Measurements from ENCODE around the gene LARP6. TPM values are rescaled to one million over a fixed set of nuclear protein-coding genes. Genes with fewer than 3 reads are reported as not detected.

The LARP6 gene
- total RNA-seq, 1 donor from 2014 or later = 20.5 TPM

DNA sequence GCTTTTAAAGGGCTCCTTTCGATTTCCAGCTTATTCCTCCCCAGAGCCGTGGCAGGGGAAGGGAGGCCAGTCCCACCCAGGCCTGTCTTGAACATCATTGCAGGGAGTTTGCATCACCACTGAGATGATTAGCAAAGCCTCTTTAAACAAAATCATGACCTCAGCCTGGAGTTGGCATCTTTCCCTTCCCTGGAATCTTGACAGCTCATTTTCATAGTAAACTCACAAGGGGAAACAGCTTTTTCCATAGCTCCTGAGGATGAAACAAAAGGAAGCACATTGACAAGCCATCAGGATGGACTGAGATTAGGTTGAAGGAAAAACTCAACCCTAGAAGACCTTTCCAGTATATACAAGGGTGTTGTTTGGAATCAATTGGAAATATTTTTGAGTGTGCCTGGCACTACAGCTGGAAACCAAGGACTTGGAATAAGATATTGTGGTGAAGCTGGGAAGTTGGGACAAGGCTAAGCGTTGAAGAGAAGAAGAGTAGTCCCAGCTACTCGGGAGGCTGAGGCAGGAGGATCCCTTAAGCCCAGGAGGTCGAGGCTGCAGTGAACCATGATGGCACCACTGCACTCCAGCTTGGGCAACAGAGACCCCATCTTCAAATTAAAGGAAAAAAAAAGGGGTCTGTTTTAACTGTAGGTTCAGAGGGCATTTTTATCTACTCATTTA lies 3.1 kb upstream of the LARP6 start:
- no peaks in the 10 kb centered on the region for H3K27me3 Mint-ChIP-seq (ENCODE audit: low read depth)
- H3K27ac Mint-ChIP-seq (ENCODE audit: unreplicated experiment) = no peak overlapping the region
- DNase-seq (ENCODE audit: low read depth, low spot score) = no peak
- H3K9me3 Mint-ChIP-seq = no peaks in the 10 kb centered on the region
- no peak for TF ChIP-seq CTCF (conservative IDR thresholded peaks at IDR 0.05)
- no peaks in the 10 kb centered on the region for H3K36me3 Mint-ChIP-seq (ENCODE audit: low read depth)
- peak overlapping the region; percentile 58 for H3K4me3 Mint-ChIP-seq
- H3K4me1 Mint-ChIP-seq = peaks cover 16% of the 10 kb centered on the region

DNA sequence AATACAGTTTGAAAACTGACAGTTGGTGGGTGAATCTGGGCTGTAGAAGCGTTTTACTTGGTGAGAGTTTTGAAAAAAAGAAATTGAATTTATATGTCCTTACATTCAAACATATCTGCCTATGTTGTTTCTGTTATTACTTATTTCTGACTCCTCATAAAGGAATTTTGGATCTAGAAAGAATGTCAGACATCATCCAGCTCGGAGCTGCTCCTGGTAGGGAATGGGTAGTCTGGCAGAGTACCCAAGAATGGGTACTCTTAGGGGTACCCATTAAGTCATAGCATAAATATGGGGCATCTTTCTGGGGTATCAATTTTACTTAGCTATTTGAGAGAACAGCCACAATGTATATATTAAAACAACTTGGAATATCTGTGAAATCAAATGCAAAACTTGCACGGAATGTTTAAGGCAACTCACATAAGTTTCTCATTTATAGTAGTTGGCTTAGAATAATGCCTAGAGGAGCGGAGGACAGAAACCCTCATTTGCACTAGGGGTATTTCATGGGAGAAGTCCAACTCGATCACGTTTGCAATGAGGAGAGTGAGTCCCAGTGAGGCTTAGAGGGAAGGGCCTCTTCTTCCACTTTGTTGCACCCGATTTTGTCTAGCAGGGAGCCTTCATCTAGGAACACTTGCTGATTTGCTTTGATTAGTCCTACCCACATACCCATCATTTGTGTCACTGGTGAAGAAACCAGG lies 2.4 kb upstream of the LARP6 start:
- Mint-ChIP-seq H3K4me3 (peak overlapping the region; percentile 58), H3K4me1 (peaks cover 16% of the 10 kb centered on the region)

DNA sequence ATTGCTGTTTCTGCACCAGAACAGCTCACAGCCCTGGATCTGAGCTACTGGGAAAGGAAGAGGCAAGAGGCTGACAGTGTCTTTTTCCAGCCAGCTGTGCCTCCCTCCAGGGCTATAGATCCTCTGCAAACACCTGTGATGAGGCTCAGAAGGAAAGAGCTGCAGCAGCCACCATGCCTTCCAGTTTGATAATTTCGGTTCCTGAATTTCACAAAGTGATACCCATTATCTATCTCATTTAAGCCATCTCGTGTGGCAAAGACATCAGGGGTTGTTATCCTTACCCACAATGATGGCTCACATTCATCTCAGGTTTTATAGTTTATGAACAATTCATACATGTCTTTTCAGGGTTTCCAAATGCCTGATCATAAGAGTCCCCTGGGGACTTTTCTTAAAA lies 1.8 kb upstream of the LARP6 start:
- no peak for DNase-seq (ENCODE audit: low read depth, low spot score)
- Mint-ChIP-seq H3K4me1 (peaks cover 16% of the 10 kb centered on the region), H3K27ac (ENCODE audit: unreplicated experiment) (no peak overlapping the region), H3K9me3 (no peaks in the 10 kb centered on the region), H3K36me3 (ENCODE audit: low read depth) (peaks cover 3% of the 10 kb centered on the region), H3K27me3 (ENCODE audit: low read depth) (no peaks in the 10 kb centered on the region), H3K4me3 (peak overlapping the region; percentile 58)
- TF ChIP-seq CTCF (conservative IDR thresholded peaks at IDR 0.05) = no peak

More for the DNA sequence above, 2.4 kb upstream of the LARP6 start:
- Mint-ChIP-seq H3K36me3 (ENCODE audit: low read depth) (peaks cover 3% of the 10 kb centered on the region), H3K9me3 (no peaks in the 10 kb centered on the region), H3K27ac (ENCODE audit: unreplicated experiment) (no peak overlapping the region), H3K27me3 (ENCODE audit: low read depth) (no peaks in the 10 kb centered on the region)
- no peak for TF ChIP-seq CTCF (conservative IDR thresholded peaks at IDR 0.05)
- DNase-seq (ENCODE audit: low read depth, low spot score) = no peak

DNA sequence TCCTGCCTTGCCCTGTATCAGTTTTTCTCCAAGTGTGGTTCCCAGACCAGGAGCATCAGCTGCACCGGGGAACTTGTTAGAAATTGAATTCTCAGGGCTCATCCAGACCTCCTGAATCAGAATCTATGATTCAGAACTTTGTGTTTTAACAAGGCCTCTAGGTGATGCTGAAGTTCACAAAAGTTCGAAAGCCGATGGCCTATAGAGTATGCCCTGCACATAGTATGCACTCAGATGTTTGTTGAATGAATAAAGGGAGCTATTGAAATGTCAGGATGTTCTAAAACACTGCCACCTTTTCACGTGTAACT lies 664 bp upstream of the LARP6 start:
- Mint-ChIP-seq H3K27ac (ENCODE audit: unreplicated experiment) (peak overlapping the region; percentile 93), H3K9me3 (no peaks in the 10 kb centered on the region), H3K4me1 (peaks cover 16% of the 10 kb centered on the region), H3K27me3 (ENCODE audit: low read depth) (no peaks in the 10 kb centered on the region), H3K36me3 (ENCODE audit: low read depth) (peaks cover 3% of the 10 kb centered on the region), H3K4me3 (peak overlapping the region; percentile 92)
- TF ChIP-seq CTCF (conservative IDR thresholded peaks at IDR 0.05) = no peak
- DNase-seq (ENCODE audit: low read depth, low spot score) = no peak

DNA sequence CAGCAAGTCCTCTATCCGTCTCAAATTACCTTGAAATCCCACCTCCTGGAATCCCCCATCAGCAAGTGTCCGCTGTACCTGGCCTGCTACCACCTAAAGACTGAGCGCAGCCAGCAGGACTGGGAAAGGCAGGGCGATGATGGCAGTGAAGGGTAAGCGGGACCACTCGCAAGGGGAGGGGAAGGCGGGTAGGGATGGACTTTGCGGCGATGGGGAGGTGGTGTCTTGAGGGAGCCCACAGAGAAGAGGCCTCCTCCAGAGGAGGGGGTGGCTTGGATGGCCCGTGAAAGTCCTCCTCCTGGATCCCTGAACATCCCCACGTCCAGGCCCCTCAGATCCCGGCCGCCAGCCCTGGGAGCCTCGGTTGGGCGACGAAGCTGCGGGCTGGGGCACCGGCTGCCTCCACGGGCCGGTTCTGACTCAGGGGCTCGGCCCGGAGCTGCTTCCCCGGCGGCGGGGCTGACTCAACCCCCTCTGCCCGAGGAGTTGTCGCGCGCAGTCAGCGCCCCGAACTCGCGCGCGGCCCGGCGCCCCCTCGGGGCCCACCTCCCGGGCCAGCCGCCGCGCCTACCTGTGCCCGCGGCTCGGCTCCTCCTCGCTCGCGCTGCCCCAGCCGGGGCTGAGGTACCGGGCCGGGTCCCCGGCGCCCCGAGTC lies 512 bp downstream of the LARP6 start:
- H3K36me3 Mint-ChIP-seq (ENCODE audit: low read depth) = peaks cover 3% of the 10 kb centered on the region
- H3K4me1 Mint-ChIP-seq = peaks cover 16% of the 10 kb centered on the region
- no peaks in the 10 kb centered on the region for H3K9me3 Mint-ChIP-seq
- H3K27ac Mint-ChIP-seq (ENCODE audit: unreplicated experiment) = no peak overlapping the region
- peak; percentile 8 for DNase-seq (ENCODE audit: low read depth, low spot score)
- no peaks in the 10 kb centered on the region for H3K27me3 Mint-ChIP-seq (ENCODE audit: low read depth)
- H3K4me3 Mint-ChIP-seq = peak overlapping the region; percentile 93
- no peak for TF ChIP-seq CTCF (conservative IDR thresholded peaks at IDR 0.05)
